GM18499 (cell line): Measurements from ENCODE around the gene PTPRU.

ENCODE experiments used
- ATAC-seq: cut with Tn5 transposase; IDR thresholded peaks from one replicate; pipeline ENCODE4 v1.9.1; 2021; ENCODE audit warnings: moderate number of reproducible peaks; ENCODE audit not compliant: insufficient read depth, unreplicated experiment

Gene PTPRU

GRCh38 chr1:29326123-29326522 lies 89.8 kb downstream of the PTPRU start:
- no peak for ATAC-seq

GRCh38 chr1:29327223-29327935 lies 91.1 kb downstream of the PTPRU start:
- no peak for ATAC-seq

GRCh38 chr1:29329022-29329775 lies 92.9 kb downstream of the PTPRU start:
- ATAC-seq = no peak

GRCh38 chr1:29330089-29330488 lies 93.8 kb downstream of the PTPRU start:
- ATAC-seq = no peak

- ATAC-seq = no peak
Observed at GRCh38 chr1:29330856-29331255, 94.5 kb downstream of the PTPRU start.

GRCh38 chr1:29331309-29331708 lies 95.0 kb downstream of the PTPRU start:
- no peak for ATAC-seq

GRCh38 chr1:29331729-29332128 lies 95.4 kb downstream of the PTPRU start:
- no peak for ATAC-seq

- no peak for ATAC-seq
Observed at GRCh38 chr1:29332204-29332603, 95.9 kb downstream of the PTPRU start.

- ATAC-seq = no peak
Observed at GRCh38 chr1:29333008-29333407, 96.7 kb downstream of the PTPRU start.

GRCh38 chr1:29335573-29335972 lies 99.3 kb downstream of the PTPRU start:
- ATAC-seq = no peak

- no peak for ATAC-seq
Observed at GRCh38 chr1:29338908-29339575, 102.7 kb downstream of the PTPRU start.

- ATAC-seq = no peak
Observed at GRCh38 chr1:29341936-29342335, 105.6 kb downstream of the PTPRU start.

- ATAC-seq = no peak
Observed at GRCh38 chr1:29342351-29342750, 106.0 kb downstream of the PTPRU start.

- ATAC-seq = no peak
Observed at GRCh38 chr1:29342983-29343382, 106.7 kb downstream of the PTPRU start.

GRCh38 chr1:29343476-29343875 lies 107.2 kb downstream of the PTPRU start:
- ATAC-seq = no peak

- no peak for ATAC-seq
Observed at GRCh38 chr1:29343908-29344307, 107.6 kb downstream of the PTPRU start.

- no peak for ATAC-seq
Observed at GRCh38 chr1:29344336-29344735, 108.0 kb downstream of the PTPRU start.

GRCh38 chr1:29346576-29346975 lies 110.3 kb downstream of the PTPRU start:
- ATAC-seq = no peak

- no peak for ATAC-seq
Observed at GRCh38 chr1:29349871-29350491, 113.7 kb downstream of the PTPRU start.

- ATAC-seq = no peak
Observed at GRCh38 chr1:29352719-29353420, 116.5 kb downstream of the PTPRU start.
